Measurements from ENCODE around the gene TSPAN17. TPM values are rescaled to one million over a fixed set of nuclear protein-coding genes. Genes with fewer than 3 reads are reported as not detected.

The TSPAN17 gene
- polyA plus RNA-seq, 1 of the 3 experiments (the other 2 are of a cell fraction): 61.7 TPM

DNA sequence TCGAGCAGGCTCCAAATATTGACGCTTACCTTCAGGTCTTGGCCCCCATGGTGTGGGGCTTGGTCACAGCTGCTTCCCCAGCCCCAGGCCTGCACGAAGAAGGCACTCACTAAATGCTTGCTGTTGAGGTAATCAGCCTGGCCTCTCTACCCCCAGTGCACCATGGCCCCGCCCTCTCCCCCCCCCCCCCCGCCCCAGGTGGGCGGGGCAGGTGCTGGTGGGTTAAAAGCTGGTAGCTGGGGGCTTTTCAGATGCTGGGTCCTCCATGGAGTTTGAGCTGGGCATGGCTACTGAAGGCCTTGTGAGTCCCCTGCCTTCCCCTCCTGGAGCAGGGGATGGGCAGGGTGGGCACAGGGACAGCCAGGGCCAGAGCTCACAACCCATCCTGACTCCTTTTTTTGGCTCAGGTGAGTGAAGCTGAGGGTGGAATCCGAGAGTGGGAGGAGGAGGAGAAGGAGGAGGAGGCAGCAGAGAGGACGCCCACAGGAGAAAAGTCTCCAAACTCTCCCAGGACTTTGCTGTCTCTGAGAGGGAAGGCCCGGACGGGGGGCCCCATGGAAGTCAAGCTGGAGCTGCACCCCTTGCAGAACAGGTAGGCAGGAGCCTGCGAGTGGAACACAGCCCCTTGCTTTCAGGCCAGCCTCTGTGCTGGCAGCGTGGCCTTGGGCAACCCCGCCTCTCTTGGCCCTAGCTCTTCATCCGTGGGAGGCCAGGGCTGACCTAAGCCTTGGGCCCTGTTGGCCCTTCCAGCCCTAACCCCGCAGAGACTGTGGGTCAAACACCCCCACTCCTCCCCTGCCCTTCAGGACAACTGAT lies 4.4 kb upstream of the TSPAN17 start:
- H3K4me3 ChIP-seq (ENCODE audit: low read depth in 2 of 2, low read length in 1 of 2): no peak overlapping the region
- H3K4me1 ChIP-seq (ENCODE audit: control insufficient read depth in 1 of 2, insufficient read depth in 2 of 2, low read depth in 1 of 2, low read length in 1 of 2): peaks cover 4 to 8% of the 10 kb centered on the region in 2 experiments; a peak in 2 of 4 replicates
- 70% methylated on average over 6 of the region's 15 CpGs for WGBS (ENCODE audit: low lambda C conversion rate)
- H3F3A ChIP-seq (replicated peaks; ENCODE audit: insufficient read depth): no peaks in the 10 kb centered on the region
- H3K27ac ChIP-seq (ENCODE audit: low read depth in 2 of 2, low read length in 1 of 2): no peak overlapping the region
- H3K4me2 ChIP-seq: no peak overlapping the region
- H3K9me3 ChIP-seq: no peaks in the 10 kb centered on the region
- no peaks in the 10 kb centered on the region for H3K36me3 ChIP-seq (replicated peaks in 1 of 2; ENCODE audit: control insufficient read depth in 1 of 2, insufficient read depth in 2 of 2, low read length in 1 of 2)
- no peak overlapping the region for H3K9ac ChIP-seq
- DNase-seq: no peak
- H3K9me2 ChIP-seq: no peaks in the 10 kb centered on the region
- POLR2A ChIA-PET: interaction anchor here (1.2 kb wide), 1 partner anchor 106 kb away, joined by 3 read pairs; the partner anchor contains the start of gene RNF44
- no peak overlapping the region for H2AFZ ChIP-seq (ENCODE audit: low read depth)
- CTCF ChIA-PET: interaction anchor here (1.4 kb wide), 1 partner anchor 18 kb away, joined by 3 read pairs; no protein-coding TSS in a partner anchor
- H3K27me3 ChIP-seq (ENCODE audit: insufficient read depth): no peaks in the 10 kb centered on the region
- no peaks in the 10 kb centered on the region for H4K20me1 ChIP-seq (ENCODE audit: insufficient read depth)
- peaks cover 6% of the 10 kb centered on the region for H3K79me2 ChIP-seq (ENCODE audit: insufficient read depth)
- no peak for TF ChIP-seq EP300 (IDR thresholded peaks at IDR 0.05; ENCODE audit: borderline replicate concordance in 1 of 2, low read depth in 1 of 2, low read length in 1 of 2)
- no peak for TF ChIP-seq MAX (IDR thresholded peaks at IDR 0.05; ENCODE audit: low read depth)
- no peak for TF ChIP-seq ZBTB33 (IDR thresholded peaks at IDR 0.05; ENCODE audit: borderline replicate concordance, low read depth)
- TF ChIP-seq, protein P1, sequence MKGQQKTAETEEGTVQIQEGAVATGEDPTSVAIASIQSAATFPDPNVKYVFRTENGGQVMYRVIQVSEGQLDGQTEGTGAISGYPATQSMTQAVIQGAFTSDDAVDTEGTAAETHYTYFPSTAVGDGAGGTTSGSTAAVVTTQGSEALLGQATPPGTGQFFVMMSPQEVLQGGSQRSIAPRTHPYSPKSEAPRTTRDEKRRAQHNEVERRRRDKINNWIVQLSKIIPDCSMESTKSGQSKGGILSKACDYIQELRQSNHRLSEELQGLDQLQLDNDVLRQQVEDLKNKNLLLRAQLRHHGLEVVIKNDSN (IDR thresholded peaks at IDR 0.05; ENCODE audit: borderline replicate concordance, low read depth): no peak
- TF ChIP-seq YY1 (IDR thresholded peaks at IDR 0.05; ENCODE audit: low read depth): no peak
- no peak for TF ChIP-seq RAD21 (IDR thresholded peaks at IDR 0.05; ENCODE audit: low read length)
- TF ChIP-seq RFX5 (IDR thresholded peaks at IDR 0.05; ENCODE audit: low read length): no peak
- TF ChIP-seq TAF1 (IDR thresholded peaks at IDR 0.05; ENCODE audit: borderline replicate concordance, low read depth, low read length): no peak
- no peak for TF ChIP-seq IRF3 (IDR thresholded peaks at IDR 0.05; ENCODE audit: low read depth, low read length)
- no peak for TF ChIP-seq NFIC (IDR thresholded peaks at IDR 0.05; ENCODE audit: borderline replicate concordance)
- TF ChIP-seq, protein P2, sequence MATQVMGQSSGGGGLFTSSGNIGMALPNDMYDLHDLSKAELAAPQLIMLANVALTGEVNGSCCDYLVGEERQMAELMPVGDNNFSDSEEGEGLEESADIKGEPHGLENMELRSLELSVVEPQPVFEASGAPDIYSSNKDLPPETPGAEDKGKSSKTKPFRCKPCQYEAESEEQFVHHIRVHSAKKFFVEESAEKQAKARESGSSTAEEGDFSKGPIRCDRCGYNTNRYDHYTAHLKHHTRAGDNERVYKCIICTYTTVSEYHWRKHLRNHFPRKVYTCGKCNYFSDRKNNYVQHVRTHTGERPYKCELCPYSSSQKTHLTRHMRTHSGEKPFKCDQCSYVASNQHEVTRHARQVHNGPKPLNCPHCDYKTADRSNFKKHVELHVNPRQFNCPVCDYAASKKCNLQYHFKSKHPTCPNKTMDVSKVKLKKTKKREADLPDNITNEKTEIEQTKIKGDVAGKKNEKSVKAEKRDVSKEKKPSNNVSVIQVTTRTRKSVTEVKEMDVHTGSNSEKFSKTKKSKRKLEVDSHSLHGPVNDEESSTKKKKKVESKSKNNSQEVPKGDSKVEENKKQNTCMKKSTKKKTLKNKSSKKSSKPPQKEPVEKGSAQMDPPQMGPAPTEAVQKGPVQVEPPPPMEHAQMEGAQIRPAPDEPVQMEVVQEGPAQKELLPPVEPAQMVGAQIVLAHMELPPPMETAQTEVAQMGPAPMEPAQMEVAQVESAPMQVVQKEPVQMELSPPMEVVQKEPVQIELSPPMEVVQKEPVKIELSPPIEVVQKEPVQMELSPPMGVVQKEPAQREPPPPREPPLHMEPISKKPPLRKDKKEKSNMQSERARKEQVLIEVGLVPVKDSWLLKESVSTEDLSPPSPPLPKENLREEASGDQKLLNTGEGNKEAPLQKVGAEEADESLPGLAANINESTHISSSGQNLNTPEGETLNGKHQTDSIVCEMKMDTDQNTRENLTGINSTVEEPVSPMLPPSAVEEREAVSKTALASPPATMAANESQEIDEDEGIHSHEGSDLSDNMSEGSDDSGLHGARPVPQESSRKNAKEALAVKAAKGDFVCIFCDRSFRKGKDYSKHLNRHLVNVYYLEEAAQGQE (IDR thresholded peaks at IDR 0.05; ENCODE audit: low read depth, low read length): no peak
- TF ChIP-seq MEF2A (IDR thresholded peaks at IDR 0.05; ENCODE audit: borderline replicate concordance, low read depth): no peak
- no peak for TF ChIP-seq SIN3A (IDR thresholded peaks at IDR 0.05; ENCODE audit: borderline replicate concordance, low read depth, low read length)
- TF ChIP-seq ELF1 (IDR thresholded peaks at IDR 0.05): no peak
- no peak for TF ChIP-seq TCF12 (IDR thresholded peaks at IDR 0.05)
- TF ChIP-seq MXI1 (IDR thresholded peaks at IDR 0.05; ENCODE audit: low read depth, low read length): no peak
- TF ChIP-seq FOXJ3 (CRISPR knock-in tag; IDR thresholded peaks at IDR 0.05): no peak
- TF ChIP-seq CTCF (IDR thresholded peaks at IDR 0.05): no peak
- no peak for TF ChIP-seq FOSL2 (IDR thresholded peaks at IDR 0.05; ENCODE audit: borderline replicate concordance, low read depth)
